Body of pancreas (tissue), 4 donors: ENCODE results near the gene EIF1AX. TPM values are rescaled to one million over a fixed set of nuclear protein-coding genes. Genes with fewer than 3 reads are reported as not detected.

ENCODE experiments used
- ATAC-seq: fragments of 150-250 bp; one replicate; pipeline ENCODE4 v1.9.1; 2016
- DNase-seq, 4 donors: peaks; one replicate each; pipeline ENCODE4 v3.0.0-alpha.2; 2019
- H3K27ac ChIP-seq, 4 donors: fragments of 200-600 bp; sonication (generic); 1 replicate in 3 of 4; 2 replicates in 1 of 4; pipeline versions ENCODE4 v1.5.1 to v1.6.1; 2016 to 2019; ENCODE audit warnings: mild to moderate bottlenecking in 1 of 4, mixed read lengths in 1 of 4, moderate library complexity in 1 of 4
- H3K27me3 ChIP-seq, 2 donors: fragments of 200-600 bp; sonication (generic); one replicate each; pipeline ENCODE4 v1.6.0; 2016; ENCODE audit warnings: mild to moderate bottlenecking in 1 of 2
- H3K36me3 ChIP-seq, 2 donors: fragments of 200-600 bp; sonication (generic); replicated peaks in 1 of 2; 2 replicates each; pipeline ENCODE4 v1.5.1; 2016; ENCODE audit warnings: low read depth in 2 of 2; ENCODE audit not compliant: insufficient read depth in 1 of 2
- H3K4me1 ChIP-seq: fragments of 200-600 bp; sonication (generic); one replicate; pipeline ENCODE4 v1.6.0; 2016
- H3K4me3 ChIP-seq, 2 donors: fragments of 200-600 bp; sonication (generic); 1 replicate in 1 of 2; 2 replicates in 1 of 2; pipeline ENCODE4 v1.5.1; 2016 to 2019
- H3K9me3 ChIP-seq, 3 donors: fragments of 200-600 bp; sonication (generic); 1 replicate in 2 of 3; 2 replicates in 1 of 3; pipeline ENCODE4 v1.5.1; 2016
- POLR2A ChIP-seq, 3 donors: fragments of 450-650 bp; IDR thresholded peaks; one replicate each; pipeline ENCODE4 v1.6.1; 2016; ENCODE audit warnings: antibody characterized with exemption in 3 of 3, mild to moderate bottlenecking in 2 of 3
- WGBS, 2 donors: methylation state at CpG; one replicate each; pipeline ENCODE4 v1.1.5; 2017; 5-methylcytosine and 5-hydroxymethylcytosine counted together
- intact Hi-C: fragments of 100-400 bp; cut with DNase I; formaldehyde crosslinking; loops from one replicate; pipeline ENCODE4 v1.15.1; 2023
- total RNA-seq, 2 donors: library from RNA; depleted of rRNA; stranded (reverse); fragments of >200 nt; gene quantifications; one replicate each; pipeline ENCODE4 v1.1.0, GENCODE V29; 2016
- TF ChIP-seq, protein P1 (sequence below), 7 experiments: fragments of 450-650 bp in 4 of 7; fragments of 200-600 bp in 3 of 7; sonication (generic) in 3 of 7; IDR thresholded peaks; one replicate each; pipeline ENCODE4 v1.5.1; 2016 to 2019; ENCODE audit warnings: antibody characterized with exemption in 7 of 7

The EIF1AX gene
- total RNA-seq, 2 donors from 2014 or later: 23.4 to 29.1 TPM

DNA sequence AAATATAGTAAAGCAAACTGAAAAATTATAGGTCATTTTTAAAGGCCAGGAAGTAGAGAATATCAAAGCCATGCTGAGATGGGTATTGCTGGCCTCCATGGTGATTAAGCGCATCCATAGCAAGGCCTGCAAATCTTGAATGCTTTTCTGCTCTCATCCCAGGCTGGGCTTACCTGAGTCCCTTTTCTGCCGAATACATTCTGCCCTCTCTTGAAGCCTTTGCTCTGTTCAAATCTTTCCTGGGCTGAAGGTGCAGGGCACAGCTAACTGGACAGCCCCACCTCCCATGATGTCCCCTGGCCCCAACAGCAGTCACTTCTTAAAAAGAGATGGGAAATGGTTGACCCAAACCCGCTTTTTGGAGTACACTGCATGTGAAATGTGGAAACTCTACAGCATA is 10.1 kb upstream of the EIF1AX start:
- no peaks in the 10 kb centered on the region for H3K27me3 ChIP-seq
- no peaks in the 10 kb centered on the region for H3K4me1 ChIP-seq
- no peaks in the 10 kb centered on the region for H3K9me3 ChIP-seq
- peaks cover 0 to 2% of the 10 kb centered on the region in 2 donors for H3K36me3 ChIP-seq
- H3K27ac ChIP-seq: no peak overlapping the region
- ATAC-seq: no peak
- no peak for DNase-seq
- 96 to 97% methylated on average over 3 of the region's 3 CpGs for WGBS, 2 donors
- TF ChIP-seq, protein P1, sequence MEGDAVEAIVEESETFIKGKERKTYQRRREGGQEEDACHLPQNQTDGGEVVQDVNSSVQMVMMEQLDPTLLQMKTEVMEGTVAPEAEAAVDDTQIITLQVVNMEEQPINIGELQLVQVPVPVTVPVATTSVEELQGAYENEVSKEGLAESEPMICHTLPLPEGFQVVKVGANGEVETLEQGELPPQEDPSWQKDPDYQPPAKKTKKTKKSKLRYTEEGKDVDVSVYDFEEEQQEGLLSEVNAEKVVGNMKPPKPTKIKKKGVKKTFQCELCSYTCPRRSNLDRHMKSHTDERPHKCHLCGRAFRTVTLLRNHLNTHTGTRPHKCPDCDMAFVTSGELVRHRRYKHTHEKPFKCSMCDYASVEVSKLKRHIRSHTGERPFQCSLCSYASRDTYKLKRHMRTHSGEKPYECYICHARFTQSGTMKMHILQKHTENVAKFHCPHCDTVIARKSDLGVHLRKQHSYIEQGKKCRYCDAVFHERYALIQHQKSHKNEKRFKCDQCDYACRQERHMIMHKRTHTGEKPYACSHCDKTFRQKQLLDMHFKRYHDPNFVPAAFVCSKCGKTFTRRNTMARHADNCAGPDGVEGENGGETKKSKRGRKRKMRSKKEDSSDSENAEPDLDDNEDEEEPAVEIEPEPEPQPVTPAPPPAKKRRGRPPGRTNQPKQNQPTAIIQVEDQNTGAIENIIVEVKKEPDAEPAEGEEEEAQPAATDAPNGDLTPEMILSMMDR (IDR thresholded peaks at IDR 0.05): no peak
- no peak for TF ChIP-seq POLR2A (IDR thresholded peaks at IDR 0.05)
- intact Hi-C loops: no loop called here
- H3K4me3 ChIP-seq: no peak overlapping the region

DNA sequence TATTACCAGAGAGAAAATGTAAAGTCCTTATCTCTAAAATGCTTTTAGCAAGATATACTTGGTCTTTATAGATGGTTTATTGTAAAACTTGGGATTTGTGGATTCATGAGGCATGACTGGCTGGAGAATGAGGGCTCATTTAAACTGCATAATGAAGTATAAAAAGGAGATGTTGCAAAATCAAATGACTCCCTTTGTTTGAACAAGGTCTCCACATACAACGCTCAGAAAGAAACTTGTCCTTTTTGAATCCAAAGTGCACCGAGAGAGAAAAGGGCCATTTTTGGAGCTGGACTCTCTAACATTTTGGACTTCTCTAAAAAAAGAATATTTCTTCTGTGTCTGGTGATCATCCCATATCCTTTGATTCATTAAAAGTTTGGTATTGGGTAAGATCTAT is 7.7 kb upstream of the EIF1AX start:
- Histone ChIP-seq H3K4me1 (no peaks in the 10 kb centered on the region), H3K4me3 (no peak overlapping the region), H3K9me3 (no peaks in the 10 kb centered on the region), H3K27ac (no peak overlapping the region), H3K36me3 (no peaks in the 10 kb centered on the region), H3K27me3 (no peaks in the 10 kb centered on the region)
- no peak for TF ChIP-seq POLR2A (IDR thresholded peaks at IDR 0.05)
- TF ChIP-seq, protein P1 (IDR thresholded peaks at IDR 0.05): no peak
- 87 to 88% methylated on average over 2 of the region's 2 CpGs for WGBS, 2 donors
- no peak for ATAC-seq
- intact Hi-C loops: no loop called here
- no peak for DNase-seq

DNA sequence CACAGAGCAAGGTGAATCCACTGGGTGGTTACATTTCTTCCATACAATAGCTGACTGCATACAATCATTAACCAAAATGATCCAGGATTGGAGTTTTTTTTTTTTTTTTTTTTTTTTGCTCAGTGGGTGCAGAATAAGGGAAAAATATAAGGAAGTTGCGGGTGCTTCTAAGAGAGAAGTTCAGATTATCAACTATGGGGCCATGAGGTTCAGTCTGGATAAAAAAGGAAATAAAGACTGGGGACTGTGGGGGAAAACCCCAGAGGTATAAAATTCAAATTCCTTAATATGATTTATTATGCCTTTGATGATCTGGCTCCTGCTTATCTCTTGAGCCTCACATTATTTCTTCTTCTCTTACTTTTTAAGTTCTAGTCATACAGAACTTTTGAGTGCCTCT is 5.9 kb upstream of the EIF1AX start:
- Histone ChIP-seq H3K4me3 (no peak overlapping the region), H3K36me3 (no peaks in the 10 kb centered on the region), H3K4me1 (no peaks in the 10 kb centered on the region), H3K27me3 (no peaks in the 10 kb centered on the region), H3K9me3 (no peaks in the 10 kb centered on the region), H3K27ac (no peak overlapping the region)
- ATAC-seq (no peak), DNase-seq (no peak)
- intact Hi-C loops: no loop called here
- WGBS, 2 donors: 63 to 79% methylated on average over 1 of the region's 1 CpG
- TF ChIP-seq, protein P1 (IDR thresholded peaks at IDR 0.05): no peak
- TF ChIP-seq POLR2A (IDR thresholded peaks at IDR 0.05): no peak

DNA sequence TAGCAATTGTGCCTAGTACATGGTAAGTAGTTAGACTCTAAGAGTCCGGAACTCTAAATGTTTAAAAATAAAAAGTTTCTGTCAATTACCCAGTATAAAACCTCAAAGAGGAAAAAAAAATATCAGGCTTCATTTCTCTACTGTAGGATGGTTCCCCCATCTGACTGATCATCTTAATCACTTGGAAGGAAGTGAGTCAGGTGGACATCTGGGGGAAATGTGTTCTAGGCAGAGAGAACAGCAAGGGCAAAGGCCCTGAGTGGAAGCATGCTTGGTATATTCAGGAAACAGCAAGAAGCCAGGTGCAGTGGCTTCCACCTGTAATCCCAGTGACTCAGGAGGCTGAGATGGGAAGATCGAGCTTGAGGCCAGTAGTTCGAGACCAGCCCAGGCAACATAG is 2.9 kb upstream of the EIF1AX start:
- no peak for ATAC-seq
- WGBS, 2 donors: 76 to 90% methylated on average over 2 to 3 of the region's 3 CpGs
- intact Hi-C loops: no loop called here
- TF ChIP-seq, protein P1 (IDR thresholded peaks at IDR 0.05): no peak
- TF ChIP-seq POLR2A (IDR thresholded peaks at IDR 0.05): no peak
- Histone ChIP-seq H3K4me3 (no peak overlapping the region), H3K27me3 (no peaks in the 10 kb centered on the region), H3K9me3 (no peaks in the 10 kb centered on the region), H3K36me3 (no peaks in the 10 kb centered on the region), H3K27ac (no peak overlapping the region), H3K4me1 (peaks cover 7% of the 10 kb centered on the region)
- DNase-seq: no peak

DNA sequence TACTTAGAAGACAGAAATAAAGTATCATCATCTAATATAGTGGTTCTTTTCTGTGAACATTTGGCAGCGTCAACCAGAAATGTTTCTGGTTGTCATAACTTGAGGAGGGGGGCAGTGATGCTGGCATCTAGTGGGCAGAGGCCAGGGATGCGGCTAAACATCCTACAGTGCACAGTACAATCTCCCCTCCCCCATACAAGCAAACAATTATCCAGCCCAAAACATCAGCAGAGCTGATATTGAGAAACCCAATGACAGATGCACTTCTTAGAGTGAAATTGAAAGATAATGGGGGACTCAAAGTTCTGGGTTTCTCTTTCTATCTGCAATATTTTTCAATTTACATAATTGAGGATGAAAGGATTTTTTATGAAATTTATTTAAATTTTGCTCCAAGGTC is 1.9 kb upstream of the EIF1AX start:
- intact Hi-C loops: no loop called here
- DNase-seq: no peak
- no peak overlapping the region for H3K27ac ChIP-seq

More for the DNA sequence above, 1.9 kb upstream of the EIF1AX start:
- no peak for ATAC-seq
- 71 to 100% methylated on average over 1 to 2 of the region's 2 CpGs for WGBS, 2 donors
- TF ChIP-seq, protein P1 (IDR thresholded peaks at IDR 0.05): no peak
- TF ChIP-seq POLR2A (IDR thresholded peaks at IDR 0.05): no peak
- H3K36me3 ChIP-seq: no peaks in the 10 kb centered on the region
- H3K4me3 ChIP-seq: no peak overlapping the region
- H3K9me3 ChIP-seq: no peaks in the 10 kb centered on the region
- peaks cover 15% of the 10 kb centered on the region for H3K4me1 ChIP-seq
- H3K27me3 ChIP-seq: no peaks in the 10 kb centered on the region
